Measurements from ENCODE around the gene WASL. TPM values are rescaled to one million over a fixed set of nuclear protein-coding genes. Genes with fewer than 3 reads are reported as not detected.
"Not testable (repeated sequence)": the region's sequence is repeated elsewhere in the genome, so short reads cannot be mapped to it uniquely, and the experiment has no call there.

WASL gene
- total RNA-seq, 1 donor from 2014 or later: 34.2 TPM

DNA sequence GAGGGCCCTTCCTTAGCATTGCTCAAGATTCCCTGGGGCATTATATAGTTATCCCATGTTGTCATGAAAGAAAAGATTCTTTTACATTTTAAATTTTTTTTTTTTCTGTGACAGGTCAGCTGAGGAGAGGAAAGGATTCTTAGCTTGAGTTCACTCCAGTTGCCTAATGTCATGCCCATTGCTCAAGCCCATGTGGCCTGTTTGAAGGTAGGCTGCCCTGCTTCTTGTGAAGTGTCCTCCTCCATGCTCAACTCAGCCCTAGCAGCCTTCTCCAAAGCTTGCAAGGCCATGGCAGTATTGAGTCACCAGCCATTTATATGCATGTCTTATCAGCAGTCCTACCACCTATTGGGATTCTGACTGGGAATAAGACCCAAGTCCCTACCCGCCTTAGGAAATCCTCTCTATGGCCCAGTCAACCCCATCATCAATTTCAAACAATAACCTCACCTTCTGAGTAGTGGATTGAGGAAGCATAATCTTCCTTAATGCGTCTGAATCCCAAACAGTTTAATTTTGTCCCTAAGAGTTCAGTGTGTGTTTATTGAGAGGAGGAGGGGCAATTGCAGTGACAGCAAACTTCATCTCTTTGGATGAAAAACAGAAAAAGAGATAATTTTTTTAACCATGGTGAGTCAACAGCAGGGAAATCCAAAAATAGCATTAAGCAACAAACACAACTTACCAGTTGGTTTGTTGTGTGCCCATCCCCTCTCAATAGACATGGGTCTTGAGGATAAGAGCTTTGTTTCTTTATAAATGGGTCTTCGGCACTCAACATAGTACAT is 38.6 kb upstream of the WASL start:
- Mint-ChIP-seq H3K4me1 (ENCODE audit: low read depth) (peaks cover 2% of the 10 kb centered on the region), H3K27me3 (ENCODE audit: low read depth) (peaks cover 4% of the 10 kb centered on the region), H3K9me3 (ENCODE audit: low read depth) (no peaks in the 10 kb centered on the region), H3K36me3 (ENCODE audit: low read depth) (no peaks in the 10 kb centered on the region), H3K4me3 (ENCODE audit: unreplicated experiment) (no peak overlapping the region), H3K27ac (ENCODE audit: unreplicated experiment) (no peak overlapping the region)
- TF ChIP-seq, protein P1, sequence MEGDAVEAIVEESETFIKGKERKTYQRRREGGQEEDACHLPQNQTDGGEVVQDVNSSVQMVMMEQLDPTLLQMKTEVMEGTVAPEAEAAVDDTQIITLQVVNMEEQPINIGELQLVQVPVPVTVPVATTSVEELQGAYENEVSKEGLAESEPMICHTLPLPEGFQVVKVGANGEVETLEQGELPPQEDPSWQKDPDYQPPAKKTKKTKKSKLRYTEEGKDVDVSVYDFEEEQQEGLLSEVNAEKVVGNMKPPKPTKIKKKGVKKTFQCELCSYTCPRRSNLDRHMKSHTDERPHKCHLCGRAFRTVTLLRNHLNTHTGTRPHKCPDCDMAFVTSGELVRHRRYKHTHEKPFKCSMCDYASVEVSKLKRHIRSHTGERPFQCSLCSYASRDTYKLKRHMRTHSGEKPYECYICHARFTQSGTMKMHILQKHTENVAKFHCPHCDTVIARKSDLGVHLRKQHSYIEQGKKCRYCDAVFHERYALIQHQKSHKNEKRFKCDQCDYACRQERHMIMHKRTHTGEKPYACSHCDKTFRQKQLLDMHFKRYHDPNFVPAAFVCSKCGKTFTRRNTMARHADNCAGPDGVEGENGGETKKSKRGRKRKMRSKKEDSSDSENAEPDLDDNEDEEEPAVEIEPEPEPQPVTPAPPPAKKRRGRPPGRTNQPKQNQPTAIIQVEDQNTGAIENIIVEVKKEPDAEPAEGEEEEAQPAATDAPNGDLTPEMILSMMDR (IDR thresholded peaks at IDR 0.05): no peak
- DNase-seq (ENCODE audit: low spot score): no peak

- no peak overlapping the region for H3K4me3 Mint-ChIP-seq (ENCODE audit: unreplicated experiment)
- peaks cover 2% of the 10 kb centered on the region for H3K4me1 Mint-ChIP-seq (ENCODE audit: low read depth)
- TF ChIP-seq, protein P1 (IDR thresholded peaks at IDR 0.05): no peak
- H3K9me3 Mint-ChIP-seq (ENCODE audit: low read depth): no peaks in the 10 kb centered on the region
- no peak for DNase-seq (ENCODE audit: low spot score)
- H3K27ac Mint-ChIP-seq (ENCODE audit: unreplicated experiment): no peak overlapping the region
- no peaks in the 10 kb centered on the region for H3K27me3 Mint-ChIP-seq (ENCODE audit: low read depth)
- no peaks in the 10 kb centered on the region for H3K36me3 Mint-ChIP-seq (ENCODE audit: low read depth)
Measured at GRCh38 chr7:123784263-123784662, 35.5 kb upstream of the WASL start.

- no peaks in the 10 kb centered on the region for H3K27me3 Mint-ChIP-seq (ENCODE audit: low read depth)
- no peak overlapping the region for H3K4me3 Mint-ChIP-seq (ENCODE audit: unreplicated experiment)
- TF ChIP-seq, protein P1 (IDR thresholded peaks at IDR 0.05): no peak
- H3K9me3 Mint-ChIP-seq (ENCODE audit: low read depth): no peaks in the 10 kb centered on the region
- no peak overlapping the region for H3K27ac Mint-ChIP-seq (ENCODE audit: unreplicated experiment)
- DNase-seq (ENCODE audit: low spot score): no peak
- peaks cover 2% of the 10 kb centered on the region for H3K4me1 Mint-ChIP-seq (ENCODE audit: low read depth)
- H3K36me3 Mint-ChIP-seq (ENCODE audit: low read depth): no peaks in the 10 kb centered on the region
Measured at GRCh38 chr7:123783820-123784219, 35.0 kb upstream of the WASL start.

- Mint-ChIP-seq H3K27ac (ENCODE audit: unreplicated experiment) (no peak overlapping the region), H3K27me3 (ENCODE audit: low read depth) (no peaks in the 10 kb centered on the region), H3K4me1 (ENCODE audit: low read depth) (peaks cover 2% of the 10 kb centered on the region), H3K36me3 (ENCODE audit: low read depth) (no peaks in the 10 kb centered on the region), H3K4me3 (ENCODE audit: unreplicated experiment) (no peak overlapping the region), H3K9me3 (ENCODE audit: low read depth) (no peaks in the 10 kb centered on the region)
- TF ChIP-seq, protein P1 (IDR thresholded peaks at IDR 0.05): no peak
- DNase-seq (ENCODE audit: low spot score): no peak
Measured at GRCh38 chr7:123782071-123782798, 33.4 kb upstream of the WASL start.

- not testable (repeated sequence) for DNase-seq (ENCODE audit: low spot score); H3K27ac Mint-ChIP-seq (ENCODE audit: unreplicated experiment)
Measured at GRCh38 chr7:123780472-123780871, 31.7 kb upstream of the WASL start.

More at GRCh38 chr7:123780472-123780871, 31.7 kb upstream of the WASL start:
- H3K4me3 Mint-ChIP-seq (ENCODE audit: unreplicated experiment); H3K9me3 Mint-ChIP-seq (ENCODE audit: low read depth); H3K36me3 Mint-ChIP-seq (ENCODE audit: low read depth); H3K27me3 Mint-ChIP-seq (ENCODE audit: low read depth); H3K4me1 Mint-ChIP-seq (ENCODE audit: low read depth): not testable (repeated sequence)
